ENCODE measurements around the gene TMEM30B.

TMEM30B gene

DNA sequence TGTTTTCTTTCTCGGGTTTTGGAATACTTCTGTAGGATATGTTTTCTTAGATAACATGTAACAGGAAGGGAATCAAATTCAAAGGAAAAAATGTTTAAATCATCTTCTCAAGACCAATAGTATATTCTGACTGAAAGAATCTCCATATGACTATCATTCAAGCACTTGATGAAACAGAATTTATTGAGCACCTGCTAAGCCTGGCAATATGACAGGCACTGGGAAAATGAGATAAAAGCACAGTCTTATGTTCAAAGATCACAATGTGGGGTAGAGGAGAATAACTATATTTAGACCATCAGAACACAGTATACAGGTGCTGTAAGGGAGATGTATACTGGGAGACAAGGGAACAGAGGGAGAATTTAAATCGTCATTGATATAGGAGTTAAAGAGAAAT lies 19.1 kb upstream of the TMEM30B start:
- no peak for DNase-seq (ENCODE audit: extremely low read depth in 1 of 2, low read depth in 1 of 2)

DNA sequence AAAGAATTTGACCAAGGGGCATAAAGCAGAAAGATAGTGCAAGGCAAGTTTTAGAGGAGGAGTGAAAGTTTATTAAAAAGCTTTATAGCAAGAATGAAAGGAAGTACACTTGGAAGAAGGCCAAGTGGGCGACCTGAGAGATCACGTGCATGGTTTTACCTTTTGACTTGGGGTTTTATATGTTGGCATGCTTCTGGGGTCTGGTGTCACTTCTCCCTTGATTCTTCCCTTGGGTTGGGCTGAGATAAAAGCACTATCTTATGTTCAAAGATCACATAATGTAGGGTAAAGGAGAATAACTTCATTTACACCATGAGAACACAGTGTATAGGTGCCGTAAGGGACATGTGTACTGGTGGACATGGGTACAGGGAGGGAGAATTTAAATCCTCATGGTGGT lies 17.7 kb upstream of the TMEM30B start:
- no peak for DNase-seq (ENCODE audit: extremely low read depth in 1 of 2, low read depth in 1 of 2)

DNA sequence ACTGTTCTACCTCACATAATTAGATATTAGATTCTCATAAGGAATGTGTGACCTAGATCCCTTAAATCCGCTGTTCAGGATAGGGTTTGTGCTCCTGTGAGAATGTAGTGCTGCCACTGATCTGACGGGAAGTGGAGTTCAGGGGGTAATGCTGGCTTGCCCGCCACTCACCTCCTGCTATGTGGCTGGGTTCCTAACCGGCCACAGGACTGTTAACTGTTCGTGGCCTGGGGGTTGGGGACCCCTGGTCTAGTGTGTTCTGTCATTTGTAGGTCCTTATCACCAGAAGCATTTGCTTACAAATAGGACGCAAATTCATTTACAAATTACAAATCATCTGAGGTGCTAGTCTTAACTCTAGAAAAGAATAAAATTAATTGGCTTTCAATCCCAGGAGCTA lies 16.4 kb upstream of the TMEM30B start:
- no peak for DNase-seq (ENCODE audit: extremely low read depth in 1 of 2, low read depth in 1 of 2)

DNA sequence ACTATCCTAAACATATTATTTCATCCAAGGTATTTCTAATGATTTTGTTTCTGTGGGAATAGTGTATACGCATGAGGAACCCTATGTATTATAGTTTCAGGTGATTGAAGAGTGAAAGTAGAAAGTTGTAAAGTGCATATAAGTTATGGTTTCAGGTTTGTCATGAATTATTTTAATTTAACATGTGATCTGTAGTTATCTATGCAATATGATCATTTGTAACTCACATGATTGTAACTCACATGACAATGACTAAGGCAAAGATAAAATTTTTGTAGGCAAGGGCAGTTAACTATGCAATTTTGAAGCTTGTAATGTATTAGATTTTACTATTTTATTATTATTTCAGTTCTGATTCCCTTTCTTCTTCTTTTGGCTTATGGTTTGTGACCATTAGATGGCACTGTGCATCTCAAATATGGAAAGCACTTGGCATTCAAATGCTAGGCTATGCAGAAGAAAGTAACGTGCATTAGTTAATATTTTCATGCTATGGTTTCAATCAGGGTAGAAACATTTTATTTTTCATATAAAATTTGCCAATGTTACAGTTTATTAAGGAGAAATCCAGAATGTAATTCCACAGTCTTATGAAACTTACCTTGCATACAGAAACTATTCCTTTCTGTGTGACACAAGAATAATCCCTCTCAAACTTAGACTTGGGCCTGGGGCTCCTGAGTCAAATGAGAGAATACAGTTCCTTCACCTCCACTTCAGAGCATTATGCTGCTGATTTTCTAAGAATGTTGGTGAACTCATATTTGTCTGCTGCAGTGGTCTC lies 15.8 kb upstream of the TMEM30B start:
- DNase-seq (ENCODE audit: extremely low read depth in 1 of 2, low read depth in 1 of 2), result no peak

DNA sequence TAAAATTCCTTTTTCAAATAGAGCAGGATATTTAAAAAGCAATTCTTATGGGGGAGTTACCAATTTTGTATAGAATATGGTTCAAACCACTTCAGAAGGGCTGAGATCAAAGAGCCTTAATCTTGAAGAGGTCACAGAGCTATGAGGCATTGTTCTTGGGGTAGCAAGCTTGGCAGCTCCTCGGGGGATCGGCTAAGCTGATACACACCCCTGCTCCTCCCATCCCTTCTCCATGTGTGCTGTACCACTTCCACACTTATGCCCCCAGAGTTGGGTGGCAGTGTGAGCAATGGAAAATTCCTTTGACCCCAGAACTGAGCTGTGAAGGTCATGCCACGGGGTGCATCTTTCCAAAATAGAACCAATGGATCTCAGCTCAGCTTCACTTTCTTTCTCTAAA lies 15.0 kb upstream of the TMEM30B start:
- DNase-seq (ENCODE audit: extremely low read depth in 1 of 2, low read depth in 1 of 2), result no peak

DNA sequence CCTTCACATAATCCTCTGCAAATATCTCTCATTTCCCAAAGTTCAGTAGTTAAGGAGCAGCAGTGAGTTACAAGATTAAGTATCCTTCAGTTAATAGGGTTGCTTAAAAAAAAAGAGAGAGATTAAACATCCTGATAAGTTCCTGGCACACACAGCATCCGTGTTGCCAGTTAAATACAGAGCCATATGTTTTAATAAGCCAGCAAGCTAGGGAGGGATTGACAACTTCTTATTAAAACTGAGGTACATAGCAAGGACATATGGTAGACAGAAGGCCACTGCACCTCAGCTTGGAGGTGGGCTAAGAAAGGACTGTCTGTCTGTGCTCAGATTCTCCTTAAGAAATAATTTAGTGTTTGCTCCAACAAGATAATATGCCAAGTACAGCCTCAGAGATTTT lies 9.6 kb upstream of the TMEM30B start:
- no peak for DNase-seq (ENCODE audit: extremely low read depth in 1 of 2, low read depth in 1 of 2)

DNA sequence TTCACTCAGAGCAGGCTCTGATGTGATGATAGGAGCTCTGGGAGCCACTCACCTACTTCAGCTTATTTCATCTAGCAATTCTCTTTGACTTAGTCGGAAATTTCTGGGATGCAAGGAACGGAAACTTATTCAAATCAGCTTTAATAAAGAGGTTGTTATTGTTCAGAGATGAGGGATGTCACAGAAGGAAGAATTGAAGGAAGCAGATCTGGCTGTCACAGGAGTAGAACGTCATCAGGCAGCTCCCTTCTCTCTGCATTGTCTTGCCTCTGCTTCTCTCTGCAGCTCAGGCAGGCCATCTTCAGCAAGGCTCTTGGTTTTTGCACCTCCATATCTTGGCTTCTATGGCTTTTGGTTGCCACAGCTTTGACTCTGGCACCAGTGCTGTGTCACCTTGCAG lies 7.6 kb upstream of the TMEM30B start:
- no peak for DNase-seq (ENCODE audit: extremely low read depth in 1 of 2, low read depth in 1 of 2)

DNA sequence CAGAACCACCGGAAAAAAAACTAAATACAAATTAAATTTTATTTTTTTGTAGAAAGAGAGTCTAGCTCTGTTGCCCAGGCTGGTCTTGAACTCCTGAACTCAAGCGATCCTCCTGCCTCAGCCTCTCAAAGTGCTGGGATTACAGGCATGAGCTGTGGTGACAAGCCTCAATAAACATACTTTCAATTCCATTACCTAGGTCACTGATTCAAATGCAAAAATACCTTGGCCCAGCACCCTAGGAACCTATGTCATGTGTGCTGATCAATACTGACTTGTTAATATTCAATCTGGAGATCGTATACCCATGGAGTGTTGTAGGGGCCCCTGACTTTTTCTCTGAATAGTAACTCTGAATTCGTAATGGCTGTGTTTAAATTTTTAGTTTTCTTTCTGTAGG lies 7.1 kb upstream of the TMEM30B start:
- no peak for DNase-seq (ENCODE audit: extremely low read depth in 1 of 2, low read depth in 1 of 2)

DNA sequence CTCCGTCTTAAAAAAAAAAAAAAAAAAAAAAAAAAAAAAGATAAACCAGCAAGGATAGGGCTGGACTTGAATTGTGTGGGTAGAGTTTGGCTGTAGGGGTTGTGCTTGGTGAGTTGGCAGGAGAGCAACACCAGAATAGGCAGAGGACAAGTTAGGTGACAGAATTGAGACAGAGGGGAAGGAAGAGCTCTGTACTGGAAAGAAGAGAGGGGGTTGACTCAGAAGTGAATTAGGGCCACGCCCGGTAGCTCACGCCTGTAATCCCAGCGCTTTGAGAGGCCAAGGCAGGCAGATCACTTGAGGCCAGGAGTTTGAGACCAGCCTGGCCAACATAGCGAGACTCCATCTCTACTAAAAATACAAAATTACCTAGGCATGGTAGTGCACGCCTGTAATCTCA lies 6.1 kb upstream of the TMEM30B start:
- DNase-seq (ENCODE audit: extremely low read depth in 1 of 2, low read depth in 1 of 2), result no peak

DNA sequence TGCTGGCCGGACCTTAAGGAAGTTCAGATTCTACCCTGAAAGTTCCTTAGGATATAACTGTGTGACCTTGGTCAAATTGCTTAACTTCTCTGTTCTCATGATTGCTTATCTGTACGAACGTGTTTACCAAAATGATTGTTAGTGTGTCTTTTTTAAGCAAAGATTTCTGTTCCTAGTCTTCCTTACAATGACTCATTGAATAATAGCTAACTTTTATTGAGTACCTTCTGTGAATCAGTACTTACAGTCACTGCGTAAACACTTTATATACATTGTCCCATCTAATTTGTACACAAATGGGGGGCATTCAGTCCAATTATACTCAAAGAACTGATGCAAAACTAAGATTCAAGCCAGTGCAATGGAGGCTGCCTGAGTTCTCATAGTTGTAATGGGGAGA lies 4.2 kb upstream of the TMEM30B start:
- DNase-seq (ENCODE audit: extremely low read depth in 1 of 2, low read depth in 1 of 2), result no peak

DNA sequence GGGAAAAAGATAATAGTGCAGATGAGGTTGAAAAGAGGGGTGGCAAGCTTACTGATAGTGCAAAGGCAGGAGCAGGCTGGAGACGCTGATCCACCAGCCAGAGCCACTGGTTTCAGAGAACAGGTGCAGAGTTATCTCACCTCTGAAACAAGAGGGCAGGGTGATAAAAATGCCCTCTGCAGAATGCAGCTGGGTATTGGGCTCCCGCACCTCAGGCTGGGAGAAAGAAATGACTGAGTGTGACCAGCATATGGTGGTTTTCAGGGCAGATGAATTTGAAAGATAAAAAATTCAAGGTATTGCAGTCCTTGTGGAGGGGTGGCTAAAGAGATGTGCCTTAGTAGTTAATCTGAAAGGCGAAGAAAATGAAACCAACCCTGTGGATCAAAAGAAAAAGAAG lies 2.9 kb upstream of the TMEM30B start:
- no peak for DNase-seq (ENCODE audit: extremely low read depth in 1 of 2, low read depth in 1 of 2)

DNA sequence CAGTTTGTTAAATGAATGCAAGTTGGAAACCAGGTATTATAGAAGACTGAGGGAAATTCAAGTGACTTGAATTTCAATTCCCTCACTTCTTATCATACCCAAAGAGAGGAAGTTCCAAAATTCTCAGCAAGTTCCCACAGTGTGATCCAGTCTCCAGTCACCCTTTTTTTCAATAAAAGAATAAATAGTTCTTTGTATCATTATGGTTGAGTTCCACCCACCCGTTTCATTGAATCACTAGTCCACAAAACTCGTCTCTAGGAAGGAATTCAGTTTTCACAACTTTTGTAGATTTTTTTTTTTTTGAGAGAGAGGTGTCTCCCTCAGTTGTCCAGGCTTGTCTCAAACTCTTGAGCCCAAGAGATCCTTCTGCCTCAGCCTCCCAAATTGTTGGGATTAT lies 1.6 kb upstream of the TMEM30B start:
- DNase-seq (ENCODE audit: extremely low read depth in 1 of 2, low read depth in 1 of 2), result no peak

DNA sequence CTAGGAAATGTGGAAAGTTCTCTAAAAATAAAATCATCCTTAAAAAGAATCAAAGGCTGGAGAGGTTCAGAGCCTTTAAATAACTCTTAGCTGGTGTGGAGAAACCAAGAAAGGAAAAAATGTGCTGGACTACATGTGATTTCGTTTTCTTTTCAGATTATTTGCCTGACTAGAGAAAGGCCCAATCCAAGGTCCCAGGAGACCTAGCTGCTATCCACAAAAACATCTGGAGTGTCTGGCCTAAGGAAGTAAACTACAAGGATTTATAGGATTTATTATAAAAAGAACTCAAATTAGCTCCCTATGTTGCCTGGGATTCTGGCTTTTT lies 774 bp upstream of the TMEM30B start:
- no peak for DNase-seq (ENCODE audit: extremely low read depth in 1 of 2, low read depth in 1 of 2)

DNA sequence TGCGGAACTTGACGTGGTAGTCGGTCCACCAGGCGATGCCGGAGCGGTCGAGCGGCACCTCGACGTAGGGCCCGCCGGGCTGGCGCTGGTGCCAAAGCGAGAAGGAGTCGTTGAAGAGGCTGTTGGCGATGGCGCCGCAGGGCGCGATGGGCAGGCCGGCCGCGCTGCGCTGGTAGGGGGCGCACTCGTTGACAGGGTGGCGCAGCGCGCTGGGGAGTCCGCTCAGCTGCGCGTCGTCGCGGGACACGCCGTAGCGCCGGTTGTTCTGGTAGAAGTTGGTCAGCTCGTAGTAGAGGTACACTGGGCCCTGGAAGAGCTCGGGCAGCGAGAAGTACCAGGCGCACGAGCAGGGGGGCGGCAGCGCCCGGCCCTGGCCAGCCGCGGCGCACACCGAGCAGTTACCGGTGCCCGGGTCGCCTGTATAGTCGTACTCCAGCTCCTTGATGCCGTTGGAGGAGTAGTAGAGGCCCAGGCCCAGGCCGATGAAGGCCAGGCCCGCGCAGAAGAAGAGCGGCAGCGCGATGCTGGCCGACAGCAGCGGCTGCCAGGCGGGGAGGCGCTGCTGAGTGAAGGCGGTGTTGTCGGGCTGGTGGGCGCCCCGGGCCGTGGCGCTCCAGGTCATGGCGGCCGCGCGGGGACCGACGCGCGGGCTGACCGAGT lies 482 bp downstream of the TMEM30B start:
- DNase-seq (ENCODE audit: extremely low read depth in 1 of 2, low read depth in 1 of 2), result peak; percentile 56 to 63

DNA sequence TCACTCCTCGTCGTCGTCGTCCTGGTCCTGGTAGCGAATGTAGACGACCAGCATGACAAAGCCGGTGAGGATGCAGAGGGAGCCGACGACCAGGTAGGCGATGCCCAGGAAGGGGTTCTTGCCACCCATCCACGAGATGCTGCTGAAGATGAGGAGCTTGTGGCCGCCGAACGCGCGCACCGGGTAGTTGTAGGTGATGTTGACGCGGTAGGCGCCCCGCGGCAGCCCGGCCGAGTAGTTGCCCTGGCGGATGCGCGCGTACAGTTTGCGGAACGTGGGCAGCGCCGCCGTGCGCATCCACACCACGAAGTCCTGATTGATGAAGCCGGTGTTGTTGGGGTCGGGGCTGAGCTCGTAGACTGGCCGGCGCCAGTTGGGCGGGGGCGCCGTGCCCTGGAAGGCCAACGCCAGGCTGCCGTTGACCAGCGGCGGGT lies 1.0 kb downstream of the TMEM30B start:
- DNase-seq (ENCODE audit: extremely low read depth in 1 of 2, low read depth in 1 of 2), result peak in 1 of 2 donors; percentile 16

DNA sequence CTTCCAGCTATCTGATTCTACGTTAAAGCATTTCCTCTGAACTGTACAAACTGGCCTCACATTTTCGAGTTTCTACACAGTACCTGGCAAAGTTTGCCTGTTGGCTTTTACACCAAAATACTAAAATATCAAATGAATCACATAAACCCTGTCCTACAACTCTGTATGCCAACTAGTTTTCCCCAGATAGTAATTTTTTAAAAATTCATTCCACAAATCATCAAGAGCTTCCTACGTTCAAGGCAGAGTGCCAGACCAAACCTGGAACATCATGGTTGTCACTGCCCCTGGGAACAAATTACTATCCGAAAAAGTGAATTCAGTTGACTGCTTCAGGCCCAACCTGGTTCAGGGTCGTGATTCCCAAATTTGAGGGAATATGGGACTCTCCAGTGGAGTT lies 2.1 kb downstream of the TMEM30B start:
- no peak for DNase-seq (ENCODE audit: extremely low read depth in 1 of 2, low read depth in 1 of 2)

DNA sequence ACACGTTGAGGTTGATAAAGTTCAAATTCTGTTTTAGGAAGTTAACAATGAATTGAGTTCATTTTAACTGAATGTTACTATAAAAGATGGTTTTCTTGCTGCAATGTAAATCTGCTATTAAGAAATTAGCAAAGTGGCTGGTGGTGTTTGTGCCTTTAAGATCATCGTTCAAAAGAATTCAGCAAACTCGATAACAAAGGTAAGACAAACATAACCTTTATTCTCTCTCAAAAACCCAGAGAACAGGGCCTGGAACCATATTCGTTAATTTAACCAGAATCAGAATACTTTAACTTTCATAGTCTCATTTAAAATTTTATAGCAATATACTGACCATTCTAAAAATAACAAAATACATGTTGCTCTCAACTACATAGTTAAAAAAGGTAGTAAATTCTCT lies 3.4 kb downstream of the TMEM30B start:
- DNase-seq (ENCODE audit: extremely low read depth in 1 of 2, low read depth in 1 of 2), result no peak

DNA sequence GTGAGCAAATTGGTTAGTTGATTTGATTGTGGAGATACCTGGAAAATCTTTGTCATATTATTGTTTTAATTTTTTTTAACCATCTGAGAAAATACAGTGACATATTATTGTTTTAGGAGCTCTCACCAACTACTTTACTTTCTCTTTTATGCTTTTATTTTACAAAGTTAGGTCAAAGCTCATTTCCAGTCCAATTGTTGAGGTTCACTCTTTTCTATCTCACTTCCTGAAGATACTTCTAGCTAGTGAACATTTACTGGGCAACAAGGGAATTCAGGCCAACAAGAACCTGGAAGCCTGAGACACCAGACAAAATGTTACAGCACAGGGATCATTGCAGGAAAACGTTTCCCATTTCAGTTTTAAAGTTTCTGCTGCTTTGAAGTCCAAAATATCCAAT lies 3.9 kb downstream of the TMEM30B start:
- no peak for DNase-seq (ENCODE audit: extremely low read depth in 1 of 2, low read depth in 1 of 2)

DNA sequence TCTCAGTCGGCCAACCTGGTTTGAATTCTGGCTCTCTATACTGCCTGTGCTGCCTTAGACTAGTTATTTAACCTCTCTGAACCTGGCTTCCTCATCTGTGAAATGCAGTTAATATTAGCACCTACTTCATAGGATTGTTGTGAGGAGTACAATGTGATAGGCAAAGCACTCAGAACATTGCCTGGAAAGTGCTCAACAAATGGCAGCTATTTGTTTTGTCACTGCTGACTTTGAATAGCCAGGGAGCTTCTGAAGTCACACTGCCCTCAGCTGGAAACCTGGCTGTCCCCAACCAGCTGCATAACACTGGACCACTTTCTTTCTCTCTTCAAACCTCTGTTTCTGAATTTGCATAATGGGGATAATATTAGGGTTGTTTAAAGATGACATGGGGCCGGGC lies 9.6 kb downstream of the TMEM30B start:
- DNase-seq (ENCODE audit: extremely low read depth in 1 of 2, low read depth in 1 of 2), result no peak

DNA sequence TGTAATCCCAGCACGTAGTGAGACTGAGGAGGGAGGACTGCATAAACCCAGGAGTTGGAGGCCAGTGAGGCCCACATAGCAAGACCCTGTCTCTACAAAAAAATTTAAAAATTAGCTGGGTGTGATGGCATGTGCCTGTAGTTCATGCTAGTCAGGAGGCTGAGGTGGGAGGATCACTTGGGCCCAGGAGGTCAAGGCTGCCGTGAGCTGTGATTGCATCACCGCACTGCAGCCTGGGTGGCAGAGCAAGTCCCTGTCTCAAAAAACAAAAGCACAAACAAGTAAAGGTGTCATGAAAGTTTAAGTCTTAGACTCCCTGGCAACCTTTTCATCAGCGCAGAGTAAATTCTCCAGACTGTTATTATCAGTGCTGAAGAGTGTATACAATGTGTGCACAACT lies 10.4 kb downstream of the TMEM30B start:
- DNase-seq (ENCODE audit: extremely low read depth in 1 of 2, low read depth in 1 of 2), result no peak

DNA sequence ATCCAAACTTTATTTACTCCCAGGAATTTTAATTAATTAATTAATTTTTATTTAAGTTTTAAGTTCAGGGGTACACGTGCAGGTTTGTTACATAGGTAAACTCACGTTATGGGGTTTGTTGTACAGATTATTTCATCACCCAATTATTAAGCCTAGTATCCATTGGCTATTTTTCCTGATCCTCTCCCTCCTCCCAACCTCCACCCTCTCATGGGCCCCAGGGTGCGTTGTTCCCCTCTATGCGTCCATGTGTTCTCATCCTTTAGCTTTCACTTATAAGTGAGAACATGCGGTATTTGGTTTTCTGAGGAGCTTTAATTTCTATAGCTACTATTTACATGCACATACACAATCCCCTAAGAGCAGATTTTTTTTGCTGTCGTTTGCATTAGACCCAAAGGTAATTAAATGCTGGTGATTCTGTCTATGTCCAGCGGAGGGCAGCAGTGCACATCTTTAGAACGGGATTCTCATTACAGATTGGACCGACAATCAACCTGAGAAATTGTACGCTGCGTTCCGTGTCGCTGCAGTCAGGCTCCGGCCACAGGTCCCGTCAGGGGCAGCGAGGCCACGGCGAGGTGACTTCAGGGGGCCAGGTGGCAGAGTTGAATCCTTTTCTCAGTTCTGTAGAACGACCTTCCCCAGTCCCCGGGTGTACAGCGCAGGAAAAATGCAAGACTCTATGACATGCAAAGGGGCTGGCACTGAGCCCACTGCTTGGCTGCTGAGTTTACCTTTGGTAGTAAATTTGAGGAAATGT lies 11.6 kb downstream of the TMEM30B start:
- peak; percentile 38 to 53 for DNase-seq (ENCODE audit: extremely low read depth in 1 of 2, low read depth in 1 of 2)

DNA sequence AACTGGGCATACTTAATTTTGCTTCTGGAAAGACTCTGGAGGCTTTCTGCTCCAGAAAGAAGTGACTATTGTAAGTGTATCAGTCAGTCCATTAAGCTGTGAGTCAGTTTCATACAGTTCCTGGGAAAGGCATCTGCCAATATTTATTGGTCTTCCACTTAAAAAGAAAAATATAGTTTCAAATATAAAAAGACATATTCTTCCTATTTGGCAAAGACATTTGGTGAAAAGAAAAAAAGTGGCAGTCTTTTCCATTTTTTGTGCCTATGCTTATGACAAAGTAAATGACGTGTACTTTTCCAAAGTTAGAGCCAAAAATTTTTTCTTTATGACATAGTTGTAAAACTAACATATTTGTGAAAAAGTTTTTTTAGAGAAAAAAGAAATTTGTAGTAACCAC lies 12.3 kb downstream of the TMEM30B start:
- DNase-seq (ENCODE audit: extremely low read depth in 1 of 2, low read depth in 1 of 2), result no peak
